ENCODE data around the gene GADL1.

Gene GADL1

DNA sequence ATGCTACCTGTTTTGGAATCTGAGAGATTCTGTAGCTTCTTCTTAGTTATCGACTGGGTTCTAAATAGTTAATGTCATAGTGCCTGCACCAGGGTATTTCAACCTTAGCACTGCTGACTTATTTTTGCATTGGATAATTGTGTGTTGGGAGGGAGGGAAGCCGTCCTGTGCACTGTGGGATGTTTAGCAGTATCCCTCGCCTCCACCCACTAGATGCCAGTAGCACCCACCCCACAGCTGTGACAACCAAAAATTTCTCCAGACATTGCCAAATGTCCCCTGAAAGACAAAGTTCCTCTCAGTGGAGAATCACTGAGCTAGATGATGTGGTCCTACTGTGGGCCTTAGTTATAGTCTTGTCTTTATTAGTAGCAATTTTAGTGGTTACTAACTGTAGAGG, 199.8 kb downstream of the GADL1 start:
- DNase-seq (ENCODE audit: low read depth in 2 of 2), result no peak

DNA sequence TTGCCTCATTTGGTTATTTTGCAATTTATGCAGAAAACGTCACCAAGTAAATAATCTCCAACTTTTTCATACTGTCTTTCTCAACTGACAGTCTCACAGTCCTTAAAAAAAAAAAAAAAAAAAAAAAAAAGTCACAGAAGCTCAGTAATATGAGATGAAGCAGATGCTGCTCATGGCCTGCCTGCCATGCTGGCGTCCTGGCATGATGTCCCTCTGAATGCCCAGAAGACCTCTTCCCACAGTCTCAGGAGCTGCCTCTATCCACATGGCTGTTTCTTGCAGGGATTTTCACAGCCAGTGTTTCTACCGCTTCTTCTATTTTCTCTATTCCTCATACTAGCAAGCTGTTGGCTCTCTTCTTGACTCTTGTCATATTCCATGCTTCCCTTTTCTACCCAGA, 200.3 kb downstream of the GADL1 start:
- DNase-seq (ENCODE audit: low read depth in 2 of 2), result no peak

DNA sequence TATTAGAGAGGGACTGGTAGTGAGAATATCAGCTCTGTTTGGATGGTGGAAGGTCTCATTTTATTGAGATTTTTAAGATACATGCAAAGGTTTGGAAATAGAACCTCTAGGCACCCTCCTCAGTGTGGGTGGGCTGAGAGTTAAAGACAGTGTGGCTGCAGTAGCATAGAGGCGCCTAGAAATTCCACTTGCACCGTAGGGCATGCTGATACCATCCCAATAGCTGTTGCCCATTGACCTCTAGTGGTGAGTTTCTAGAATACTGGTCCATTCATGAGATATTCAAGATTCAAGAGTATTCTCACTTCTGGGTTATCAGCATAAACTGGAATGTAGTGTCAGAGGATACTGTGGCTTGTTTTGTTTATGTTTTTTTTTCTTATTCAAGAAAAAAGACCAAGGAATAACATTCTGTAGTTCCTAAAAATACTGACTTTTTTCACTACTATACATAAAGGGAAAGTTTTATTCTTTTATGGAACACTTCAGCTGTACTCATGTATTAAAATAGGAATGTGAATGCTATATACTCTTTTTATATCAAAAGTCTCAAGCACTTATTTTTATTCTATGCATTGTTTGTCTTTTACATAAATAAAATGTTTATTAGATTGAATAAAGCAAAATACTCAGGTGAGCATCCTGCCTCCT, 200.9 kb downstream of the GADL1 start:
- DNase-seq (ENCODE audit: low read depth in 2 of 2), result no peak

DNA sequence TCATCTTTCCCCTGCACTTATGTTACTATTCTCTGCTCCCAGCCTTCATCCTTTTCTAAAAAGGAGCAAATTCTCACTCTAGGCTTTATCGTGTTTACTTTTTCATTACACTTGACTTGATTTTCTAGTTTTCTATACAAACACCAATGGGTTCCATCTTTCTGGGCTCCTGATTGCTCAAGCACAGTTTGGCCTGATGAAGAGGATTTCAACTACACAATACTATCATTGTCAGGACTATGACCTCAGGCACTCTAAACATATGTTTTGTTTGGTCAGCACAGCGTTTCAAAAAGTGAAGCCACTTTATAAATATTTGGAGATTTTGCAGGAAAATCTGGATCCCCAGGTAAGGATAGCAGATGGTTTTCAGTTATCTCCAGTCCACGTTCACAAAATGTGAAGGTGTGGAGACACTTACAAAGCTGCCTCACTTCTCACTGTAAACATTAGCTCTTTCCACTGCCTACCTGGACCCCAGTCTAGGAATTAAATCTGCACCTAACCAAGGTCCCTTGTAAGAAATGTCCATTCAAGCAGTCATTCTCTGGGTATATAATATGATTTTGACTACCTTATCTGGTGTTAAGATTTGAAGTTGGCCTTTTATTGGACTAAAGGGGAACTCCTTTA, 201.8 kb downstream of the GADL1 start:
- no peak for DNase-seq (ENCODE audit: low read depth in 2 of 2)

DNA sequence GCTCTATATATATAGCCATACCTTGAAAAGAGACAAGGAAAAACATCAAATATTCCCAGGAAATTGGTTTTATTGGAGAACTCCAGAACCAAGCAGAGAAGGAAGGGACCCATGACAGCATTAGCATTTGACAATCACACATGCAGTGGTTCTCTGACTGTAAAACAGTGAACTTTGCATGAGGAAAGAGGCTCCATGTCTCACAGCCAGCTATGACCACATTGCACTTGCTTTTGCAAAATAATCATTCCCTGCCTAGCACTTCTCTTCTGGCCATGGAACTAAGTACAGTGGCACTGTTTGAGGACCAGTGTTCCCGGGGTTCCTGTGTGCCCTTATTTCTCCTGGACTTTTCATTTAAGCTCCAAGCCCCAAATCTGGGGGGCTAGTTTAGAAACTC, 202.5 kb downstream of the GADL1 start:
- DNase-seq (ENCODE audit: low read depth in 2 of 2), result no peak

- DNase-seq (ENCODE audit: low read depth in 2 of 2), result no peak
These were observed 203.1 kb downstream of the GADL1 start for GRCh38 chr3:30691249-30691880.

DNA sequence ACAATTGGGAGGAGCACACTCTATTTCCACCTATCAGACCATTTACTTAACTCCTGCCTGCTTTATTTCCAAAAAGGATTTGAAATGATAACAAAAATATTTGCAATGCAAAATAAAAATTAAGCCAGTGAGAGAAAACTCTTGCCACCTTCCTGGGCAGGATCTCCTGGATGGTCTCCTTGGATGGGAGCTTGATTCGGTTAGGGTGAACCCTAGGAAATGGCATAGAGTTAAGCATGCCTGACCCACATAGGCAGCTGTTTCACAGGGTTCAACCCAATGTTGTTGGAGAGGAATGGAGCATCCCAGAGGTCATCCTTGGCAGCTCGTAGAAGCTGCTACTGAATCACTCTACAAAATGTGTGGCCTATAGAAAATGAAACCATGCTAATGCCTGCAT, 204.3 kb downstream of the GADL1 start:
- DNase-seq (ENCODE audit: low read depth in 2 of 2), result no peak

GRCh38 chr3:30688776-30689641, 205.5 kb downstream of the GADL1 start:
- no peak for DNase-seq (ENCODE audit: low read depth in 2 of 2)

DNA sequence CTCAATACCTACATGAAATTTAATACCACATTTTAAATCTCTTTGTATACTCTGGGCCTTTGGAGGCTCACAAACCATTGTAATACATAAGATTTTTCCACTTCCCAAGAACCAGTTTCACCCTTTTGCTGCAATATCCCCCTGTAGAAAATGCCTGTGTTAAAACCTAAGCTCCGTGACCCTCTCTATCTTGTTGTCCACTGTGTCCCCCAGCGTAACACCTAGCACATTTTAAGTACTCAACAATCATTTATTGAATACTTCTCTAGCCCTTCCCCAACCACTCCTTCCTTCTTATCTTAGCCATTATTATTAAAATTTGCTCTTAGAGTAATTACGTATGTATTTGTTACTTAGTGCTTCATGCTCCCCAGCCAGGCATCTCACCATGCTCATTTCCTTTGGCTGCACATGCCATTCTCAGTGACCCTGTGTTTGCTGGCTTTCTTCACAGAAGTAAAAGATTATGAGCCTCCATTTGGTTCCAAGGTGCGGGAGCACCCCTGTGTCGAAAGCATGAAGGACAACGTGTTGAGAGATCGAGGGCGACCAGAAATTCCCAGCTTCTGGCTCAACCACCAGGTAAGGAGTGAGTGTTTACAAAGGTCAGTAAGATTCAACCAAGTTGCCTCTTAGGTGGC, 206.4 kb downstream of the GADL1 start:
- DNase-seq (ENCODE audit: low read depth in 2 of 2), result no peak

DNA sequence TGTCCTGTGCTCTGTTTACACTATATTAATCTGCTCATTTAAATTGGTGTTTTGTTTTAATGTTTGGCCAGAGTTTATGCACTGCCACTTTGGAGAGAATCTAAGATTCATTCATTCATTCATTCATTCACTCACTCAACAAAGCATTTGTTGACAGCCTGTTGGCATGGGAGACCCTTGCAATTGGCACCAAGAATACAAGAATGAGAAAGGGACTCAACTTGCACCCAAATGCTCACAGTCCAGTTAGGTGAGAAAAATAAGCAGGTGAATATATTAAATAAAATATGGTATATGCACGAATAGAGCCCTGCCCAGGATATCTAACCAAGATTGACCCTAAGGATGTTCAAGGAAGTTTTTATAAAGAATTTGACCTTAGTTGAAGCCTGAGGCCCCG, 207.7 kb downstream of the GADL1 start:
- no peak for DNase-seq (ENCODE audit: low read depth in 2 of 2)

DNA sequence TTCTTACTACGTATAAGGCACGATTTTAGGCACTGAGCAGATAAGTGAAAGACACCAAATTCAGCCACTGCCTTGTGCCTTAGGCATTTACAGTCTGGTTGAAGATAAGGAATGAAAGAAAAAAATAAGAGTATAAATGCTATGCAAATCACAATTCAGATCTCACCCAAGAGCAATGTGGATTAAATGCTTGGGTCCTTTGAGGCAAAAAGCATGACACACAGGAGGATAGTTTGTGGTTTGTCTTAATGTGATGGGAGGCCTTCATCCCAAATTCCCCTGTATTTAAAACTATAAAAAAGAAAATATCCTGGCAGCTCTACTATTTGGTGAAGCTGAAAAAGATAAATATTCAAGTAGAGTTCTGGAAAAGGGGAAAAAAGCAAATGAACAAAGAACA, 208.3 kb downstream of the GADL1 start:
- no peak for DNase-seq (ENCODE audit: low read depth in 2 of 2)

DNA sequence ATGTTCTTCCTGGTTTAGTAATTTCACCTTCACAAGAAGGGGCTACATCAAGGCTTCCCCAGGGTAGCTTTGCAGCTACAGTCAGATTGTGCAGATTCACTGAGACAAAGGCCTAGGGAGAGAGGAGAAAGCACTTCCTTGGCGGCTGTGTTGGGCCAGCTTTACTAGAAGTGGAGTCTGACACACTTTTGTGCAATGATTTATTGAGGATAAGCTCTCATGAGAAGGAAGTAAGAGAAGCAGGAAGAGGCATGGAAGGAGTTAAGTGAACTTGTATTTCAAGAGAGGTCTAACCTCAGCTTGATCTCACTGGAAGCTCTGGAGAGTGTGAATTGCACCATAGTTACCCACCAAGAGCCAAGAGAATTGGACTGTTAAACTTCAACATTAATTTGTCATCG, 209.2 kb downstream of the GADL1 start:
- no peak for DNase-seq (ENCODE audit: low read depth in 2 of 2)

DNA sequence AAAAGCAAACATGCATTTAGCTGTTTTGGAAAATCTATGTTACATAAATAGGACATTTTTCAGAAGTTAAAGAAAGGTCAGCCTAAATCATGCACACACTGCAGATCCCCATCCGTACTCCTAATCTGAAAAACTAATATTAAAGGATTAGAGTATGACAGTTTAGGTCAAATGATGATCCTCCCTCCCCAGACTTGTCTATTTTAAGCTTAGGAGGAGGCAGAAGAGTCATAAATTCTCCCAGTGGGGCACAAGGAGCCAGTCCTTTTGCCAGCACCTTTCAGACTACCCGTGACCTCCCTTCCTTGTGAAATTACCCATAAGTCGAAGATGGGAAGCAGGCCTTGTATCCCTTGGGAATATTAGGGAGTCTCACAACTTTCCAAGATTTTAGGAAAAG, 210.1 kb downstream of the GADL1 start:
- DNase-seq (ENCODE audit: low read depth in 2 of 2), result no peak

DNA sequence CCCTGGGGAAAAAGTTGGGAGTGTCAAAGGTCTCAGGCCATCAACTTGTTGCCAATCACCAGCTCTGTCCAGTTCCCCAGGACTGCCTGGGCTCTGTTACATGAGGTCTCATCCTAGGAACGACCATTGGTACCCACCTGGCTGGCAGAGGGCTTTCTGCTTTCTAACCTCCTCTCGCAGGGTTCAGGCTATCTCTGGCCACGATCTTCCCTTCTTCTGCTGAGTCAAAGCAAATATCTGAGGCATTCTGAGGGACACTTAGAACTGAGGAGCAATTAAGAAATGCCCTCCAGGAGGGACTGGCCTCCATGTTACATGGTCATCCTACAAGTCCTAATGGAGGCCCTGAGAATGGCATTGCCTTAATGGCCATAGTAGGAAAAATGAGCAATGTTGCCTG, 210.7 kb downstream of the GADL1 start:
- DNase-seq (ENCODE audit: low read depth in 2 of 2), result no peak

DNA sequence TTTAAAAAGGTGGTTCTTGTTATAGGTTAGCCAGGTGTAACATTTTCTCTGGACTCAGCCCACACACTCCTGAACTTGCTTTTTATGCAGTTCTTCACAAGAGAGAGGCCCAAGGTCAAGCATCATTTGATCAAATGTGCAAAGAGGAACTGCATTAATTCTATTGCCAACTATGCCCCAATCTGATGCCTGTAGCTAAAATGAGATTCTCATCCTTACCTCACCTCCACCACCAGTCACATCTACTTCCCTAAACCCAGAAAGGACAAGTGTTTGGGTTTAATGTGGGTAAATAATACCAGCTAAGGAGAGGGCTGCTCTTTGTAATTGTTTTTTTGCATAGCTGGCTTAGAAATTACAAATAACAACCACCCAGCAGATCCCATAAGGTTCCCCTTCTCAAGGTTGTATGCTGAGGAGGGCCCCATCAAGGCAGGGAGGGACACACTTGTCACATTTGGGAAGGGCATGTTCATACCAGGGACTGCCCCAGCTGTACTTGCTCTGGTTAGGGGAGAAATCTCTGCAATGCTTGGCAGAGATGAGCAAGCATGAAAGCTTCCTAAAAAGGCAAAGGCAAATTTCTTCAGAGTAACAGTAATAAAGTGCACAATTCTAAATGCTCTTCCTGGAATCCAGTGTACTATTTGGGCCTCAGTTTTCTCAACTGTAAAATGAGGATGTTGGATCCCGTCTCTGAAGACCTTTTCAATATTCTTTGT, 211.9 kb downstream of the GADL1 start:
- no peak for DNase-seq (ENCODE audit: low read depth in 2 of 2)

GRCh38 chr3:30681649-30682211, 212.7 kb downstream of the GADL1 start:
- no peak for DNase-seq (ENCODE audit: low read depth in 2 of 2)

DNA sequence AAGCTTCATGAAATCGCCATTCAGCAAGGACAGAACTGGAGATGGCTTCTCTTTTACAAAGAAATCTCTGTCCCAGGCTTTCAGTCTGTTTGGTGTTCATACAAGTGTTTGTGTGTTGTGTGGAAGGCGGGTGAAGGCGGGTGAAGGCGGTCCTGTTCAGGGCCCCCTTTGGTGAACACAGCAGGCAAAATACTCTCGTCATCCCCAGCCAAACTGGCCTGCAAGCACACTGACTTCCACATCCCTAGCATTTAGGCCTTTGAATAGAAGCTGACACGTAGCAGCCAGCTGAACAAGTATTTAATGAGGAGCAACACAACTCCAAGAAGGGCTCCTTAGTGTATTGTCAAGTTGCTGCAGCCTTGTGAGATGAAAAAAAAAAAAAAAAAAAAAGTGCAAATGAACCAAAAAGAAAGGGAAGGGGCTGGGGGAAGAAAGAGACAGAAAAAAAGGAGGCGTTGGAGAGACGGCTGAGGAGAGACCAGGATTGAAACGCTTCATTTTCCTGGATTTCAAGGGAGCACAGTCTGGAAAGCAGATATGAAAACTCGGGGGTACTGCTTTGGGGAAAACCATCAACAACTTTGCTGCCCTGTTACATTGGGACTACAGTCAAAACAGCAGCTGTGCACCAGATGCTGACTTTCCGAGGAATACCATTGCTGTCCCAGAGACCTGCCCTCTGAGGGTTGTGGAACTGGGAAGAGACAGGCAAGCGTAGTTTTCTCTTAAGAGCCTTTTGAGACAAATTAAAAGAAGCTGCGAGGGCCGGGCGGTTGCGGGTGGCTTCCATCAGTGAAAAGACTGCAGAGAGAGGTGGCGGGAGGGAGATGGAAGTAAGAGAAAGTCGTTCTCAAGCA, 213.4 kb downstream of the GADL1 start:
- no peak for DNase-seq (ENCODE audit: low read depth in 2 of 2)

- DNase-seq (ENCODE audit: low read depth in 2 of 2), result no peak
These were observed 215.4 kb downstream of the GADL1 start for GRCh38 chr3:30679045-30679444.

DNA sequence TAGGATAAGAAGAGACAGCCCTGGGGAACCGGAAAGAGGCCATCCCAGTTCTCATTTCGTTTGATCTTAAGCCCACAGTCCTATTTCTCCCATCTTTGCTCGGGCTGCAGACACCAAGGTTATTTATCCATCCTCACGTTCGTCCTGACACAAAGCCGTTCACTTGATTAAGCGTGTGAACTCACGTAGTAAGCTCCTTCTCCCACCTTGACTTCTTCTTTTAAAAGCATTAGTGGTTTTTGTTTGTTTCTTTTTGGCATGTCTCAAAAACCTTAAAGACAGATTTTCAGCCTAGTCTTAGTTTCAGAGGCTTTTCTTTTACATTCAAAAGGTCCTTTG, 217.1 kb downstream of the GADL1 start:
- no peak for DNase-seq (ENCODE audit: low read depth in 2 of 2)
